GDM1 (cell line): ENCODE results near the gene AGO3.
A peak's percentile ranks its signal among the peaks of the same experiment; 100 is the strongest.

Experiments used
- DNase-seq: peaks from one replicate; lab custom pipeline; 2025; lab: John Stamatoyannopoulos, UW

AGO3 gene

GRCh38 chr1:36096500-36097432, 165.9 kb downstream of the AGO3 start:
- no peak for DNase-seq

GRCh38 chr1:36097693-36098585, 167.0 kb downstream of the AGO3 start:
- DNase-seq = no peak

GRCh38 chr1:36098650-36099365, 167.9 kb downstream of the AGO3 start:
- DNase-seq = no peak

GRCh38 chr1:36099681-36100341, 168.9 kb downstream of the AGO3 start:
- peak; percentile 54 for DNase-seq

GRCh38 chr1:36100376-36100775, 169.5 kb downstream of the AGO3 start:
- DNase-seq = no peak

GRCh38 chr1:36101546-36101945, 170.6 kb downstream of the AGO3 start:
- DNase-seq = no peak

- DNase-seq = no peak
These were observed 175.4 kb downstream of the AGO3 start for GRCh38 chr1:36106269-36106668.

- no peak for DNase-seq
These were observed 176.5 kb downstream of the AGO3 start for GRCh38 chr1:36107394-36107793.

- DNase-seq = no peak
These were observed 177.4 kb downstream of the AGO3 start for GRCh38 chr1:36108314-36108713.

- no peak for DNase-seq
These were observed 178.3 kb downstream of the AGO3 start for GRCh38 chr1:36109041-36109679.

GRCh38 chr1:36111151-36111550, 180.2 kb downstream of the AGO3 start:
- DNase-seq = no peak

- no peak for DNase-seq
These were observed 181.9 kb downstream of the AGO3 start for GRCh38 chr1:36112823-36113222.

GRCh38 chr1:36114371-36114770, 183.5 kb downstream of the AGO3 start:
- no peak for DNase-seq

GRCh38 chr1:36115200-36115669, 184.3 kb downstream of the AGO3 start:
- no peak for DNase-seq

GRCh38 chr1:36115931-36116330, 185.0 kb downstream of the AGO3 start:
- no peak for DNase-seq

GRCh38 chr1:36116901-36117300, 186.0 kb downstream of the AGO3 start:
- DNase-seq = no peak

- DNase-seq = no peak
These were observed 187.7 kb downstream of the AGO3 start for GRCh38 chr1:36118447-36119204.

GRCh38 chr1:36119456-36119855, 188.6 kb downstream of the AGO3 start:
- no peak for DNase-seq
